Stimulated activated CD4-positive, alpha-beta T cell treated with anti-CD3 and anti-CD28 coated beads, TNF-alpha, amount 100 ng/mL, for 24 hours (primary cell): Measurements from ENCODE around the gene GRM5.
"Not testable (repeated sequence)": the region's sequence is repeated elsewhere in the genome, so short reads cannot be mapped to it uniquely, and the experiment has no call there.

Experiments used
- DNase-seq, 3 experiments: peaks; one replicate each; pipeline ENCODE4 v3.0.0-alpha.2; 2020; ENCODE audit warnings: low read depth in 3 of 3

GRM5 gene

DNA sequence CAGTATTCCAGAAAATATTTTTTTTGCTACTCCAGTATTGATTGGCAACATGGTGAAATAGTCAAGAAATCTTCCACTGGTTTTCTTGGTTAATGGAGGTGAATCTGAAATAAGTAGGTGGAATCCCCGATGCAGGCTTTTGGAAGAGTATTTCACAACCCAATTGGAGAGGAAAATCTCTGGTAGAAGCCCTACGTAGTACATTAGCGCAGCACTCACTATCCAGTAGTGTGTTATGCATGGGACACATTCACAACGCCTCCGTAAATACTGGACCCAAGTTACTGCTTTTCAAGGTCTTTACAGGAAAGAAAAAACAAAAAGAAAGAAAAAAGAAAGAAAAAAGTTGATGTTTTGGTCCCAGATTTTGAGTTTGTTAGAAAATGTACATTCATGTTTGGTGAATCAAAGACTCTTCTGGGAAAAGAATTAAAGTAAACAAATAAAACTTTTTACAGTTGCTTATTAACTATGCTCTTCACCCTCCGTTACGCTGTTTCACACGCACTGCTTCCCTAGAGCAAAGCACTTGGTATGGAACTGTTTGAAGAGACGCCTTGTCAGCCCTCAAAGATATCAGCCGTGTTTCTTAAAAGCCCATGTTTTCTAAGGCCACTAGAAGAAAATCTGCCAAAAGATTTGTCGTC lies 557.9 kb downstream of the GRM5 start:
- DNase-seq, result no peak

DNA sequence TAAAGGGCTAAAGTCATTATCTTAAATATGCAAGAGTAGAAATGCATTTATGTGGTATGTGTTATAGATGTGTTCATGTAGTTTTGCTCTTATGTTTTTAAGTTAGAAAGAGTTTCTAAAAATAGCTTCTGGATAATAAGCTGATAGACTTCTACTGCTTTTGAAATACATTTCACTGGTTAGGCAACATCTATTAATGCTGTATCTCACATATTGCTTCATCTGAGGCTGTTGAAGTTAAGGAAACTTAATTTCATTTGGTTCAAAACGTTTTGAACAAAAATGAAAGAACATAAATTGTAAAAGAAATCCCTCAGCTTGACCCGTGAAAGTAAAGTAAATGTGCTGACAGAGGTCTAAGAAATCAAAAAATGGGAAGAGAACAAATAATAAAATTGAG lies 564.2 kb downstream of the GRM5 start:
- DNase-seq, result no peak

DNA sequence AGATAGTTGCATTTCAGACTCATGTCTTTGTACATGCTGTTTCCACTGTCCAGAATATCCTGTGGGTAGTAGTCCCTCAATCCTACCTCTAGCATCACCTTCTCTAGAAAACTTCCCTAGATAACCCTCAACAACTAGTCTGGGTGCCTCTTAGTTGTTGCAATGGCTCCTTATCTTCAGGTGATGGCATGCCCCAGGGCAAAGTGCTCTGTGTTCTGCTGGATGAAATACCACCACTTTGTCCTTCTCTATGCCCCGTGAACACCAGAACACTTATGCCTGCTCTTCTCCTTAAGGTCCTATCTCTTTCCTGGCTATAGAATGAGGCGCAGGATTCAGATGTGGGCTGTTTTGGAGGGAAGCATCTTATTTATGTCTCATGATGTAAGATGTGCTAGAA lies 569.9 kb downstream of the GRM5 start:
- no peak for DNase-seq

DNA sequence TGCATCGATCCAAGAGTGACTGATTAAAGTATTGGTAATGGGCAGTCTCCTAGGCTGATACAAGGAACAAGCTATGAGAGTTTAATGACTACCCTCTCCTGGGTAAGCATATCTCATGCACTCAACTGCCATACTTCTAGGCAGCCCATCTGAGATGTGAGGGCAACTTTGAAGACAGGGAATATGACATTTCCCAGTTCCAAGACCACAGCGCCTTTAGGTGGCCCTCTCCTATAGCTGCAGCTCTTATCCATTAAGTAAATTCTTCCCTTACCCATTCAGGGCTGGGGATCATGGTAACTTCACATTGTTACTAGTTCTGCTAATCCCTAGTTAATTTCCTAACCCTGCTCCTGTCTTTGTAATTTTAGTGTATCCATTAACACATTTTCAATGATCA lies 570.9 kb downstream of the GRM5 start:
- no peak for DNase-seq

DNA sequence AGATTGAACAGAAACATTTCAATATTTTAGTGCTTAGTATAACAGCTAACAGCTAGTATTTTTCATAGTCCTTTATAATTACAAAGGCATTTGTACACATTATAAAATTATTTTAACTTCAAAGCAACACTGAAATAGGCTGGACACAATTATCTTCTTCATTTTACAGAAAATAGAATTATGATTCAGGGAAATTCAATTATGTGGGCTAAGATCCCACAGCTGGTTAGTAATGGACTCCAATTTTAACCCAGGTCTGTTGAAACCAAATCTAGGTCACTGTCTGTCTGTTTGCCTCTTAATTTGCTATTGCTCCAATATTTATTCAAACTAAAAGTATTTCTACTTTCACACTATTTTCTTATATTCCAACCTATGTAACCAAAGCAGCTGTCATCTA lies 574.1 kb downstream of the GRM5 start:
- DNase-seq, result no peak

DNA sequence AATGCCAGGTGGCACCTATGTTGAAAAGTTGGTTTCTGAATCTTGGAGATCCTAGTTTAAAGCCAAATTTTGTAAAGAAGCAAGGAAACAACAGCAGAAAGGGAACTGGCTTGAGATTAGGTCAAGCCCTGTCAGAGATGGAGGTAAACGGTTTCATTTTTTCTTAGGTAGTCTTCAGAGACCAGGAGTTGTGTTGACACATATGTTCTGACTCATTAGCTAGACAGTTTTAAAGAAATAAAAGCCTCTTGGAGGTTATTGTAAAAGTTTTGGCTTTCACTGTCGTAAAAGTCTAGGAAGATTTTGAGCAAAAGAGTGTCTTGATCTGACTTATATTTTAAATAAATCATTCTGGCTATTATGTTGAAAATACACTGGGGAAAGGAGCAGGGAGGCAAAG lies 576.8 kb downstream of the GRM5 start:
- no peak for DNase-seq

DNA sequence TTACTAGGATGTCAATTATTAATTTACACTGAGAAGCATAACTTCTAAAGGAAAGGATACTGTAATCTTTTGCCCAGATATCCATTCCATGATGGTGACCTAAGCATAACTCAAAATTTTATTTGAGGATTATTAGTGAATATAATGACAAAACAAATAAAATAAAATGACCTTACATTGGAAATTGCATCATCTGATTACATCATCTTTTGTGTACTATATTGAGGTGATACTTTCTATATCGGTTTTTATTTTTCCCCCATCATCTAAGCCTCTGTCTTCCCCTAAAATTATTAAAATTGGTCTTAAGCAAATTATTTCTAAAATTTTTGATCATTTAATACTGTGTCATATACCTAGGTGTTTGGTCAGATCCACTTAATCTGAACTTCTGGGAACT lies 578.1 kb downstream of the GRM5 start:
- DNase-seq, result no peak

DNA sequence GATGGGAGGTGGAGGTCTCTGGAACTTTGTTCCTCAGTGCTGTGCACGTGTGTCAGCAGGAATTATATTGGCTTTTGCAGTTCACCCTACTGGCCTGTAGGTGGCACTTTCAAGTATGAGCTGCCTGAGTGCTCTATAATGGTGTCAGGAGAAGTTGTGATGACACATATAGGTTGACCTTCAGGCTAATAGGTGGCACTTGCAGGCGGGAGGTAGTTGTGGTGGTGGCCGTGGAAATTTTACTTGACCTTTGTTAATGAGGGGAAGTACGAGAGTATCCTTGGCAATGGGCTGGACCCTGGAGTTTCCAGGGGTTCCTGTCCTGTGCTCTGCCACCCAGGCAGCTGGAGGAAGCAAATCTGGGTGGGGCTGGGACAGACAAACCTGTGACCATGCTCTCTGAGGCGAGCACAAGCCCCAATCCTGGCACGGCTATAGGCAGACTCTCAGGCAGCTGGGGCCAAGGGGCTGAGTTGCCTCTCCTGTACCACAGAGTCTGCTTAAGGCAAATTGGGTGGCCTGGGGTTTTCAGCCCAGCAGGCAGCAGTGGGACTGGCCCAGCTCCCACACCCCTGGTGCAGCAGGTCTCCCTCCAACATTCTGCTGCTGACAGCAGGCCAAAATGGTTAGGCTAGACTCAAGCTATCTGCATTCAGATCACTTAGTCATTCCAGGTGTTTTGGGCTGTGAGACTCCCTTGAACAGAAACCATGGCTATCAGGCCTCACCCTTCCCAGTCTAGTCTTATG lies 580.7 kb downstream of the GRM5 start:
- DNase-seq, result peak in 1 of 3 experiments; percentile 14

DNA sequence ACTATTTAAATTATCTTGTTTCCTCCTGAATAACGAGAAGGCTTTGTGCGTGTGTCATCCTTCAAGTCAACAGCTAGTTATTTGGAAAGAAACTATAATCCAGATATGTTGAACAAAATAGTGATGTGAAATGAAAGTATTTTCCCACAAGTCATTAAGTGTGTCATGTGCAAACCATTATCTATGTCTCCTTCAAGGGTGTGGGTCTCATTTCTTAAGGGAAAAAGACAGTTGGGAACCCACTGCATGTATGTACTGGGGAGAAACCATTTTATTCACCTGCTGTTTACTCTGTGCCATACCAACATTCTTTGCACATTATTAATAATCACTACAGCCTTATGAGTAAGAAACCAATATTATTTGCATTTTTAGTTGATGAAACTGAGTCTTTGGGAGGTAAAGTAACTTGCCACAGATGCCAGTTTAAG lies 582.9 kb downstream of the GRM5 start:
- DNase-seq, result no peak

DNA sequence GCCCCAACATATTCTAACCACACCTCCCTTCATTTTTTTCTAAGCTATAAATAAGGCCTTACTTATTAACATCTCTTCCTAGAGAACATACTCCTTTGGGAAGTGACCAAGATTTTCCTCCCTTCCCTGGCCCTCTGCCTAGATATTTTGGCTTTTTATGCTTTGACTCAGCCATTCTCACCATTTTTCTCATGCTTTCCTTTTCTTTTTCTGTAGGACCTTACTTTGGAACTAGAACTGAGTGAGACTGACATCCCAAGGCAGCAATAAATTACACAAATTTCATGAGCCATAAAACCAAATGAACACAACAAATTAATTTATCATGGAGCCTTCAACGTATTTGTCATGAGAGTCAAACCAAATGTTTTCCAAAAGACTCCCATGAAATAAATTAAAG lies 585.6 kb downstream of the GRM5 start:
- DNase-seq, result no peak

DNA sequence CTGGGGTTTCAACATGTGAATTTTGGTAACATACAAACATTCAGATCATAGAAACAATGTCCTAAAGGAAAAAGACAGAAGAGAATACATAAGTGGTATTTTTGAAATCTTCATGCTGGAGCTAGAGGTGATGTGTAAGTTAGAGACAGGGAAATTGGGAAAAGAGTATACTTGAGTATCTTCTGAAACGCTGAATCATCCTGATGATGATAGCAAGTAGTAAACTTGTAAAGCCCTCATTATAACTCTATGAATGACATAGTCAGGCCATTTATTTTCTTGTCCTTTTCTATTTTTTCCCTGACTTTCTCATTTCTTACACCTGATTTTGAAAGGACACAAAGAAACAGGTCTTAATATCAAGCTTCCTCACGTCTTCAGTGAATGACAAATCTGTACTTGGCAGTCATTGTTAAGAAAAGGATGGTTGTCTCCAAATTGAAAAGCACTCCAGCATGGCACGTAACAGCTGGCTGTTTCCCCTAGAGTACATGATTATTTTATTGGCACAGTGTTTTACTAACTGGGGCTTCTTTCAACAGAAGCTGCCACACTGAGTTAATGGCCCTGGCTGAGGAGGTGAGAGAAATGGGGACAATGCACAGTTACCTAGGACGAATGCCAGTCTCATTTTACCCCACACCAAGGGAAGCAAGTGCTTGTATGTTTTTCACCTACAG lies 587.5 kb downstream of the GRM5 start:
- no peak for DNase-seq

DNA sequence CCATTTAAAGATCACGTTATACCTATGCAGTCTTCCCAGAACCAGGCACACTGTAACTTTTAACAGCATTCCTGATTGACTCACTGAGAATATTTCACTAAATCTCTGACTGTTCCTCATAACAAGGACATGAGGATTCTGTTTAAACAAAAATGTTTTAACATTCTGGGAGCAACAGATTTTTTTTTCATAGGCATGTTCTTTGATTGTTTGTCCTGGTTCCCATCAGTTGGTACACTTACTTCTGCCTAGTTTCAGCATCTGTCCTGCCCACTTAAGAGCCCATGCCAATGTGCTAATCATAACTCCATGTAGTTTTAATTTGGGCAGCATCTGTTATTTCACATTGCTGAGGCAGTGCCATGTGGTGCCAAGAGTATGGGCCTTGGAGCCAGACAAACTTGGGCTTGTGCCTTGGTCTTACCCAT lies 589.8 kb downstream of the GRM5 start:
- DNase-seq, result no peak

DNA sequence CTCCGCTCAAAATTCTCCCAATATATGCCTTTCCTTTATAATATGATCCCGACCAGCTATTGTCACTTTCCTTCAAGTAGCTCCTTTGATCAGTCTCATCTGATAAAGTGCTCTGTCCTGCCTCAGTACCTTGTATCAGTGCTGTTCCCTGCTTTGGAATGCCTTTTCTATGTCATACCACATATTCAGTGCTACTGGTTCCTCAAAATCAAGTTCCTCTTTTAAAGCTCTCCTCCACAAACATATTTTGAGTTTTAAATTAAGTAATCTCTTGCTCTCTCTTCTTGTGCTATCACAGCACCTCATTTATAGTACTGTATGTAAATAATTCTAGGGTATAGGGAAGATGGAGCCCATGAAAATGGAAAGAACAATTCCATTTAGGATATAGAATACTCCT lies 591.1 kb downstream of the GRM5 start:
- no peak for DNase-seq

DNA sequence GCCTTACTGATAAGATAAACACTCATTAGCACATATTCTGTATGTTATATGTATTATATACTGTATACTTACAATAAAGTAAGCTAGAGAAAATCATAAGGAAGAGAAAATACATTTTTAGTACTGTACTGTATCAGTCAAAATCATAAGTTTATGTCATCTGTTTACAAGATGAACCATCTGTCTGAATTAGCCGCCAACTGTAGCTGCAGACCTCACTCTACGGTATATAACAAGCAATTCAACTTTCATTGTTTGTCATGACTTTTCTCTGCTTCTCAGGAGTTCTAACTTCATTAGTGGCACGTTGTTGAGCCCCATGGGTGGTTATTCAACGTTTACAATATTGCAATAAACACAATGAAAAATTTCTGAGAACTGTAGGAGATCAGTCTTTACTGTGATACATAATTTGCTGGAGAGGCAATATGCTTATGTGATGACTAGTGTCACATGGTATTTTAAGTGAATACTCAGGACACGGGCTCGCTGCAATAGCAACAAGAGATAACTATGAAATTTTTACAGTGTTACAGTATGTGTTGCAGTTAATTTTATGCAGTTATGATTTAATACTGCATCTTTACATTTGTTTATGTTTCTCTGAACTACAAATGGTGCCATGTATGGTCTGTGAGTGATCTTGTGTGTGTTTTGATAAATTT lies 596.1 kb downstream of the GRM5 start:
- DNase-seq, result no peak

DNA sequence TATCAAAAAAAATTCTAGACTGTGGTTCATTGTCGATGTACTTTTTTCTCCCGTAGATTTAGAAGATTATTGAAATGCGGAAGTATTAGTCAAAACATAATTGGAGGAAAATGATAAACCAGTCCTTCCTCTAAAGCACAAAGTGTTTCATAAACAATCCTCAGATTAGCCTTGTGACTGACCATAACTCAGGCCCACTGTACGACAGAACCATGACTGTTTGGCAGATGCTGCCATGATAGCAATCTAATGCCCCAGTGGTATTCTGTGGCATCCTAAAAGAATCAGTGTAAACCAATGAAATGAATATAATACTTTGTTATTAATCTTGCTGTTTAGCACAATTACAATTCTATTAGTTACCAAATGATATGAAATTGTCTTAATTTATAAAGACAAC lies 601.3 kb downstream of the GRM5 start:
- DNase-seq, result no peak

DNA sequence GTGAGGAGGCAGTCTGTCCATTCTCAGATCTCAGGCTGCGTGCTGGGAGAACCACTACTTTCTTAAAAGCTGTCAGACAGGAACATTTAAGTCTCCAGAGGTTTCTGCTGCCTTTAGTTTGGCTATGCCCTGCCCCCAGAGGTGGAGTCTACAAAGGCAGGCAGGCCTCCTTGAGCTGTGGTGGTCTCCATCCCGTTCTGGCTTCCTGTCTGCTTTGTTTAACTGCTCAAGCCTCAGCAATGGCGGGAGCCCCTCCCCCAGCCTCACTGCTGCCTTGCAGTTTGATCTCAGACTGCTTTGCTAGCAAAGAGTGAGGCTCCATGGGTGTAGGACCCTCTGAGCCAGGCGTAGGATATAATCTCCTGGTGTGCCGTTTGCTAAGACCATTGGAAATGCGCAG lies 602.5 kb downstream of the GRM5 start:
- DNase-seq, result not testable (repeated sequence)

DNA sequence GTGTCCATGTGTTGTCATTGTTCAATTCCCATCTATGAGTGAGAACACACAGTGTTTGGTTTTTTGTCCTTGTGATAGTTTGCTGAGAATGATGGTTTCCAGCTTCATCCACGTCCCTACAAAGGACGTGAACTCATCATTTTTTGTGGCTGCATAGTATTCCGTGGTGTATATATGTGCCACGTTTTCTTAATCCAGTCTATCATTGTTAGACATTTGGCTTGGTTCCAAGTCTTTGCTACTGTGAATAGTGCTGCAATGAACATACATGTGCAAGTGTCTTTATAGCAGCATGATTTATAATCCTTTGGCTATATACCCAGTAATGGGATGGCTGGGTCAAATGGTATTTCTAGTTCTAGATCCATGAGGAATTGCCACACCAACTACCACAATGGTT lies 607.7 kb downstream of the GRM5 start:
- DNase-seq, result not testable (repeated sequence)

DNA sequence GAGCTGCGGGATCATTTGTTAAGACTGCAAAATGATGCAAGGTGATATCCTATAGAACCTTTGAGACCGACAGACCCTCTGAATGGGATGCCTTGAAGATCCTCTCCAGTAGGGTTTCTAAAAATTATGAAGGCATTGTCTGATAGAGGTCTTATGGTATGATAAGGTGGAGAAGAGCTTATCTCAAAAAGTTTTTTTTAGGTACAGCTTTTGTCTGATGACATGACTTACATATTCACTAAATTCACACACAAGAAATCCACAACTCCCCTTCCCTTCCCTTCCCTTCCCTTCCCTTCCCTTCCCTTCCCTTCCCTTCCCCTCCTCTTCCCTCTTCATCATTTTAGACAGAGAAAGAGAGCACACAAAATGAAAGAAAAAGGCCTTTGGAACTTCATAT lies 609.8 kb downstream of the GRM5 start:
- DNase-seq, result no peak

DNA sequence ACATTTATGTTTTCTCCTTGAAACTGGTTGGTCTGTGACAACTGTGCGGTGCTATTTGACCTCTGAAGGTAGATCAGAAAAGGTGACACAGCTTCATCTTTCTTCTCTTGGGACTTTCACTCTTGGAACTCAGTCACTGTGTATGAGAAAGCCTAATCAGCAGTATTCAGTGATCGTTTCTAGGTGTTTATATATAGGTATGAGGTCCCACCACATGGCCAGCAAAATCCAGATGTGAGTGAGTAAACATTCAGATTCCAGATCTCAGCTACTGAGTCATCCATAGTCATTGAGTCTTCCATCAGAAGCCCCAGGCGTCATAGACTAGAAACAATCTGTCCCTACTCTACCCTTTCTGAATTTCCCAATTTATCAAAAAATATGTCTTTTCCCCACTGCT lies 610.9 kb downstream of the GRM5 start:
- no peak for DNase-seq
